Spinal cord (tissue), 10 donors: ENCODE data around the gene HIBADH. TPM values are rescaled to one million over a fixed set of nuclear protein-coding genes. Genes with fewer than 3 reads are reported as not detected.
A peak's percentile ranks its signal among the peaks of the same experiment; 100 is the strongest.

Source experiments
- DNase-seq, 6 donors: peaks; one replicate each; pipeline versions ENCODE4 v3.0.0 to v3.0.0-alpha.2; 2013 to 2015; ENCODE audit warnings: low spot score in 6 of 6, low read depth in 4 of 6
- H3K27ac ChIP-seq: one replicate; pipeline ENCODE4 v1.5.1; 2013; ENCODE audit warnings: low read depth, low read length, control low read depth
- H3K27me3 ChIP-seq: one replicate; pipeline ENCODE4 v1.6.1; 2013; ENCODE audit warnings: low read length; ENCODE audit not compliant: control insufficient read depth, insufficient read depth
- H3K36me3 ChIP-seq: one replicate; pipeline ENCODE4 v1.6.1; 2013; ENCODE audit warnings: low read length; ENCODE audit not compliant: control insufficient read depth, insufficient read depth
- H3K4me1 ChIP-seq: one replicate; pipeline ENCODE4 v1.6.1; 2013; ENCODE audit warnings: low read length; ENCODE audit not compliant: control insufficient read depth, insufficient read depth
- H3K4me3 ChIP-seq: one replicate; pipeline ENCODE4 v1.5.1; 2013; ENCODE audit warnings: low read depth, low read length, control low read depth
- H3K9me3 ChIP-seq: one replicate; pipeline ENCODE4 v1.6.1; 2013; ENCODE audit warnings: low read length; ENCODE audit not compliant: control insufficient read depth, insufficient read depth
- WGBS: methylation state at CpG from one replicate; pipeline ENCODE4 v1.1.5; 2013; ENCODE audit warnings: missing lambda C conversion rate; ENCODE audit not compliant: insufficient coverage; 5-methylcytosine and 5-hydroxymethylcytosine counted together
- polyA plus RNA-seq, 2 donors: library from polyadenylated mRNA; unstranded; fragments of 120-200 nt; gene quantifications; one replicate each; pipeline ENCODE4 v1.2.1, GENCODE V29; 2013; ENCODE audit not compliant: insufficient read length in 2 of 2
- total RNA-seq, 2 donors: library from RNA; depleted of rRNA in 1 of 2; stranded (reverse); fragments of 120-200 nt in 1 of 2; fragments of >200 nt in 1 of 2; gene quantifications; one replicate each; pipeline versions ENCODE4 v1.2.3 to v1.2.4, GENCODE V29; 2013 to 2014
- donor health status: healthy.

The HIBADH gene
- total and polyA plus RNA-seq, 4 donors: 27.2 to 52.7 (median 30.2) TPM

- H3K4me1 ChIP-seq: peaks cover 6% of the 10 kb centered on the region
- no peaks in the 10 kb centered on the region for H3K27me3 ChIP-seq
- no peak overlapping the region for H3K4me3 ChIP-seq
- no peak for DNase-seq
- H3K9me3 ChIP-seq: no peaks in the 10 kb centered on the region
- no peak overlapping the region for H3K27ac ChIP-seq
- H3K36me3 ChIP-seq: no peaks in the 10 kb centered on the region
Observed at GRCh38 chr7:27523321-27523720, 139.4 kb downstream of the HIBADH start.

DNA sequence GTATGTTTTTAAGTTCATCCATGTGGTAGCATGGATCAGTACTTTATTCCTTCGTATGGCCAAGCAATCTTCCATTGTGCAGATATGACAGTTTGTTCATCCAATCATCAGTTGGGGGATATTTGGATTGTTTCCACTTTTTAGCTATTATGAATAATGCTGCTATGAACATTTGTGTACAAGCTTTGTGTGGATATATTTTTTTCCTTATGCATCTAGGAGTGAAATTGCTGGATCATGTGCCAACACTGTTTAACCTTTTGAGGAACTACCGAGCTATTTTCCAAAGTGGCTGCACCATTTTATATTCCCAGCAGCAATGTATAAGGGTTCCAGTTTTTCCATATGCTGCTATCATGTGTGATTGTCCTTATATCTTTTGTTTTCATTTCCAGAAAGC is 140.1 kb downstream of the HIBADH start:
- H3K4me3 ChIP-seq: no peak overlapping the region
- H3K27me3 ChIP-seq: no peaks in the 10 kb centered on the region
- no peaks in the 10 kb centered on the region for H3K36me3 ChIP-seq
- WGBS: no CpG with 5 or more reads among the region's 2 CpGs
- H3K4me1 ChIP-seq: peaks cover 6% of the 10 kb centered on the region
- no peak for DNase-seq
- H3K27ac ChIP-seq: no peak overlapping the region
- no peaks in the 10 kb centered on the region for H3K9me3 ChIP-seq

GRCh38 chr7:27520815-27521790 is 141.6 kb downstream of the HIBADH start:
- no peak overlapping the region for H3K4me3 ChIP-seq
- no peaks in the 10 kb centered on the region for H3K36me3 ChIP-seq
- no peak overlapping the region for H3K27ac ChIP-seq
- H3K27me3 ChIP-seq: no peaks in the 10 kb centered on the region
- no peaks in the 10 kb centered on the region for H3K9me3 ChIP-seq
- H3K4me1 ChIP-seq: peaks cover 7% of the 10 kb centered on the region
- peak; percentile 31 to 84 (median 62) for DNase-seq
- 59% methylated on average over 14 of the region's 17 CpGs for WGBS

- WGBS: 66% methylated on average over 8 of the region's 9 CpGs
- H3K4me1 ChIP-seq: peaks cover 10% of the 10 kb centered on the region
- H3K4me3 ChIP-seq: no peak overlapping the region
- H3K27ac ChIP-seq: no peak overlapping the region
- peak in 1 of 6 donors; percentile 81 for DNase-seq
- H3K9me3 ChIP-seq: no peaks in the 10 kb centered on the region
- no peaks in the 10 kb centered on the region for H3K27me3 ChIP-seq
- H3K36me3 ChIP-seq: no peaks in the 10 kb centered on the region
Observed at GRCh38 chr7:27519793-27520469, 142.8 kb downstream of the HIBADH start.

- H3K4me3 ChIP-seq: no peak overlapping the region
- H3K4me1 ChIP-seq: peaks cover 10% of the 10 kb centered on the region
- no peaks in the 10 kb centered on the region for H3K36me3 ChIP-seq
- no CpG with 5 or more reads among the region's 4 CpGs for WGBS
- H3K27me3 ChIP-seq: no peaks in the 10 kb centered on the region
- H3K27ac ChIP-seq: no peak overlapping the region
- no peaks in the 10 kb centered on the region for H3K9me3 ChIP-seq
- DNase-seq: peak in 2 of 6 donors; percentile 69 to 72
Observed at GRCh38 chr7:27518561-27519350, 143.9 kb downstream of the HIBADH start.

DNA sequence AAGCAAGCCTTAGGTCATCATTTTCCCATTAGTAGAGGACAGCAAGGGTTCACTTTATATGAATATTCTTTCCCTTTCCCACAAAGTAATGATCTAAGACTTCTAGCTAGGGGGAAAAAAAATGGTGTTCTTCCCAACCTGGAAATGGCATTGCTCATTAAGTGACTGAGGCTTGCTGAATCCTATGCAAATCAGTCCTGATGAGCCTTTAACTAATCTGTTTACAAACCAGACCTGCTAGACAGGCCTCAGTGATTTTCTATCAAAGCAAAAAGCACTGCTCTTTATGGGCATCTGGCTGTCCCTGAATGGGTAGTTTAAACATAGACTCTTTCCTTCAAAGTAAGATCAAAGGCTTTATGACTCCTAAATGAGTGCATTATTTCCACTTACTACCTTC is 146.3 kb downstream of the HIBADH start:
- Histone ChIP-seq H3K9me3 (no peaks in the 10 kb centered on the region), H3K27ac (no peak overlapping the region), H3K36me3 (no peaks in the 10 kb centered on the region), H3K4me3 (no peak overlapping the region), H3K4me1 (peaks cover 9% of the 10 kb centered on the region), H3K27me3 (no peaks in the 10 kb centered on the region)
- peak in 1 of 6 donors; percentile 76 for DNase-seq

DNA sequence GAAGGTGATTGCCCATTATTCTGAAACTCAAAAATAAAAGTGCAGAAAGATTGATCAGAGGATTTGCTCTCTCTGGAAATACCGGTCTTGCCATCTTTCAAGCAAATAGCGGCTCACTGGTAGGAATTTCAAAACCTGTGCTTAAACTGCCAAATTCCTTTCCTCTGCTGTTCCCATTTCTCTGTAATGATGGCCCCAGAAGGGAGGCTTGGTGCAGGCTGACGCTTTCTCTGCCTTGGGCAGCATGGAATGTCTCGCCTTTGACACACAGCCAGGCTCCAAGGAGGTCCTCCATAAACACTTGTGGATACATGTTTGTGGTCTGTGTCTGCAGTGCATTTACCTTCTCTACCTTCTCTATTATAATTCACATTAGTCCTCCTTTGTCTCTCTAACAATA is 146.8 kb downstream of the HIBADH start:
- H3K36me3 ChIP-seq: no peaks in the 10 kb centered on the region
- peaks cover 6% of the 10 kb centered on the region for H3K4me1 ChIP-seq
- no peak overlapping the region for H3K27ac ChIP-seq
- no peaks in the 10 kb centered on the region for H3K27me3 ChIP-seq
- no peaks in the 10 kb centered on the region for H3K9me3 ChIP-seq
- H3K4me3 ChIP-seq: no peak overlapping the region
- DNase-seq: peak in 1 of 6 donors; percentile 8
- 81% methylated on average over 3 of the region's 4 CpGs for WGBS

DNA sequence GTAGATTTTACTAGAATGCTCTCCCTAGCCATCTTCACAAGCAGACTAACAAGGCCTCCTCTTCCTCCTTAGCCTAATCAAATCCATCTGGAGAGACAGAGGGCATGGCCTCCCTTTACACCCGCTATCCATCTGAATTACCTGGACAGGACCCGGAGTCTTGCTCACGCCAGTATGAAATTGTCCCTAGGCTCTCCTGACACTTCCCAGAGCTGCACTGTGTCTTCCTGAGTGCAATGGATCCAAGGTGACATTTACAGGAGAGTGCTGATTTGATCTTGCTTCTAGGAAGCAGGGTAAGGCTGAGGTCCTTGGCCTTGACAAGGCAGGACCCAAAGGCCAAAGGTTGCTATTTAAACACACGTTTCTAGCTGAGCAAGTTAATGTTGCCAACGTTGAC is 147.8 kb downstream of the HIBADH start:
- 72% methylated on average over 4 of the region's 5 CpGs for WGBS
- DNase-seq: no peak

DNA sequence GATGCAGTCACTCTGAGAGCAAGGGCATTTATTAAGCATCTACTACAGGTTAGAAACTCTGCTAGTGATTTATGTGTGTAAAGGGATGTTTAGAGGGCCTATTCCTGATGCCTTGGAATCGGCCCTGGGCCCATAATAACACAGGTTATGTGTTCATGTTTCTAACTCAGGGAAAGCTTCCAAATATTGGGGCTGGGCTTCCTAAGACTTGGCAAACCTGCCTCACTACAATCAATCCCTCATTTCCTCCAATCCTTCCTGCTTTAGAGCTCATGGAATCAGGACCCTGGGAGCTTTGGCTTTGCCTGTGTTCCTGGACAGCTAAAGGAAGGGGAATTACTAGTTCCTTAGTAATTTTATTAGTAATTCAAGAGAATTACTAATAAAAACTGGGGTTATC is 148.8 kb downstream of the HIBADH start:
- H3K27ac ChIP-seq: no peak overlapping the region
- no peak overlapping the region for H3K4me3 ChIP-seq
- H3K9me3 ChIP-seq: no peaks in the 10 kb centered on the region
- H3K4me1 ChIP-seq: peaks cover 4% of the 10 kb centered on the region
- H3K36me3 ChIP-seq: no peaks in the 10 kb centered on the region
- no peaks in the 10 kb centered on the region for H3K27me3 ChIP-seq
- WGBS: no CpG with 5 or more reads among the region's 1 CpG
- DNase-seq: no peak

More for the DNA sequence above, 147.8 kb downstream of the HIBADH start:
- H3K4me3 ChIP-seq: no peak overlapping the region
- H3K4me1 ChIP-seq: peaks cover 4% of the 10 kb centered on the region
- no peaks in the 10 kb centered on the region for H3K9me3 ChIP-seq
- no peaks in the 10 kb centered on the region for H3K36me3 ChIP-seq
- H3K27ac ChIP-seq: no peak overlapping the region
- no peaks in the 10 kb centered on the region for H3K27me3 ChIP-seq
